Neural progenitor cell (in vitro differentiated cells): ENCODE measurements around the gene TCFL5. TPM values are rescaled to one million over a fixed set of nuclear protein-coding genes. Genes with fewer than 3 reads are reported as not detected.

Experiments
- DNase-seq: peaks from one replicate; pipeline ENCODE4 v3.0.0-alpha.2; 2016; ENCODE audit warnings: low spot score
- H2AFZ ChIP-seq: fragments of 200-600 bp; sonication (generic); replicated peaks from 2 replicates; pipeline ENCODE4 v1.6.1; 2016; ENCODE audit warnings: antibody characterized with exemption
- H3F3A ChIP-seq: fragments of 200-600 bp; sonication (generic); 2 replicates; pipeline ENCODE4 v1.6.1; 2016; ENCODE audit warnings: antibody characterized with exemption, low read depth
- H3K27ac ChIP-seq: fragments of 200-600 bp; sonication (generic); 2 replicates; pipeline ENCODE4 v1.5.1; 2016; ENCODE audit warnings: mild to moderate bottlenecking
- H3K27me3 ChIP-seq: fragments of 200-600 bp; sonication (generic); 2 replicates; pipeline ENCODE4 v1.6.1; 2016; ENCODE audit warnings: mild to moderate bottlenecking, moderate library complexity
- H3K36me3 ChIP-seq: fragments of 200-600 bp; sonication (generic); 2 replicates; pipeline ENCODE4 v1.5.1; 2016
- H3K4me1 ChIP-seq: fragments of 200-600 bp; sonication (generic); 2 replicates; pipeline ENCODE4 v1.6.1; 2016; ENCODE audit warnings: mixed run types
- H3K4me2 ChIP-seq: fragments of 200-600 bp; sonication (generic); 2 replicates; pipeline ENCODE4 v1.6.1; 2016
- H3K4me3 ChIP-seq: fragments of 200-600 bp; sonication (generic); 2 replicates; pipeline ENCODE4 v1.5.1; 2016
- H3K79me2 ChIP-seq: fragments of 200-600 bp; sonication (generic); 2 replicates; pipeline ENCODE4 v1.6.1; 2016; ENCODE audit warnings: low read depth
- H3K9ac ChIP-seq: fragments of 200-600 bp; sonication (generic); 2 replicates; pipeline ENCODE4 v1.6.1; 2016
- H3K9me3 ChIP-seq: fragments of 200-600 bp; sonication (generic); 2 replicates; pipeline ENCODE4 v1.5.1; 2016; ENCODE audit warnings: low read depth
- H4K20me1 ChIP-seq: fragments of 200-600 bp; sonication (generic); 2 replicates; pipeline ENCODE4 v1.6.1; 2016; ENCODE audit warnings: low read depth
- H3K27ac Mint-ChIP-seq: 3 replicates; pipeline ENCODE4 v1.8.0; 2021; ENCODE audit warnings: mixed read lengths
- H3K27me3 Mint-ChIP-seq: 2 replicates; pipeline ENCODE4 v1.8.0; 2022; ENCODE audit warnings: low read depth, mild to moderate bottlenecking, inconsistent platforms, moderate library complexity, mixed read lengths; ENCODE audit not compliant: insufficient read depth
- H3K36me3 Mint-ChIP-seq: 3 replicates; pipeline ENCODE4 v1.8.0; 2021; ENCODE audit warnings: mixed read lengths
- H3K4me1 Mint-ChIP-seq: 3 replicates; pipeline ENCODE4 v1.8.0; 2021; ENCODE audit warnings: mixed read lengths
- H3K4me3 Mint-ChIP-seq: 3 replicates; pipeline ENCODE4 v1.8.0; 2021; ENCODE audit warnings: mild to moderate bottlenecking, moderate library complexity, mixed read lengths
- H3K9me3 Mint-ChIP-seq: 3 replicates; pipeline ENCODE4 v1.8.0; 2020; ENCODE audit warnings: mixed read lengths
- EZH2 ChIP-seq: fragments of 200-600 bp; sonication (generic); IDR thresholded peaks from 2 replicates; pipeline ENCODE4 v1.6.1; 2017; ENCODE audit warnings: antibody characterized with exemption, mild to moderate bottlenecking, moderate library complexity
- EZH2phosphoT487 ChIP-seq: fragments of 200-600 bp; sonication (generic); IDR thresholded peaks from 2 replicates; pipeline ENCODE4 v1.6.1; 2017; ENCODE audit warnings: antibody characterized with exemption
- total RNA-seq: library from RNA; depleted of rRNA; stranded (reverse); fragments of >200 nt; gene quantifications from 2 replicates; pipeline ENCODE4 v1.2.3, GENCODE V29; 2015; ENCODE audit warnings: low replicate concordance
- TF ChIP-seq, protein P1 (sequence below): fragments of 200-600 bp; sonication (generic); IDR thresholded peaks from 2 replicates; pipeline ENCODE4 v1.5.1; 2017; ENCODE audit warnings: antibody characterized with exemption, mild to moderate bottlenecking

Gene TCFL5
- total RNA-seq, 1 donor from 2014 or later = 36.3 TPM

DNA sequence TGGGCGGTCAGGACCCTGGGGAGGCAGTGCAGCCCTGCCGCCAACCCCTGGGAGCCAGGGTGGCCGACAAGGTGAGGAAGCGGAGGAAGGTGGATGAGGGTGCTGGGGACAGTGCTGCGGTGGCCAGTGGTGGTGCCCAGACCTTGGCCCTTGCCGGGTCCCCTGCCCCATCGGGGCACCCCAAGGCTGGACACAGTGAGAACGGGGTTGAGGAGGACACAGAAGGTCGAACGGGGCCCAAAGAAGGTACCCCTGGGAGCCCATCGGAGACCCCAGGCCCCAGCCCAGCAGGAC is 48.8 kb downstream of the TCFL5 start:
- DNase-seq = no peak
- H2AFZ ChIP-seq = no peak overlapping the region
- Mint-ChIP-seq H3K9me3 (no peaks in the 10 kb centered on the region), H3K27me3 (peaks cover 13% of the 10 kb centered on the region), H3K4me1 (peaks cover 11% of the 10 kb centered on the region), H3K4me3 (no peak overlapping the region), H3K27ac (no peak overlapping the region), H3K36me3 (peaks cover 3% of the 10 kb centered on the region)
- H3K36me3 ChIP-seq = no peaks in the 10 kb centered on the region
- no peaks in the 10 kb centered on the region for H3K79me2 ChIP-seq
- H3K27me3 ChIP-seq = peaks cover 27% of the 10 kb centered on the region
- no peak overlapping the region for H3K4me2 ChIP-seq
- H4K20me1 ChIP-seq = peaks cover 15% of the 10 kb centered on the region
- H3K4me1 ChIP-seq = peaks cover 9% of the 10 kb centered on the region
- peaks cover 20% of the 10 kb centered on the region for H3F3A ChIP-seq
- H3K9ac ChIP-seq = no peak overlapping the region
- H3K27ac ChIP-seq = no peak overlapping the region
- no peaks in the 10 kb centered on the region for H3K9me3 ChIP-seq
- no peak overlapping the region for H3K4me3 ChIP-seq
- TF ChIP-seq, protein P1, sequence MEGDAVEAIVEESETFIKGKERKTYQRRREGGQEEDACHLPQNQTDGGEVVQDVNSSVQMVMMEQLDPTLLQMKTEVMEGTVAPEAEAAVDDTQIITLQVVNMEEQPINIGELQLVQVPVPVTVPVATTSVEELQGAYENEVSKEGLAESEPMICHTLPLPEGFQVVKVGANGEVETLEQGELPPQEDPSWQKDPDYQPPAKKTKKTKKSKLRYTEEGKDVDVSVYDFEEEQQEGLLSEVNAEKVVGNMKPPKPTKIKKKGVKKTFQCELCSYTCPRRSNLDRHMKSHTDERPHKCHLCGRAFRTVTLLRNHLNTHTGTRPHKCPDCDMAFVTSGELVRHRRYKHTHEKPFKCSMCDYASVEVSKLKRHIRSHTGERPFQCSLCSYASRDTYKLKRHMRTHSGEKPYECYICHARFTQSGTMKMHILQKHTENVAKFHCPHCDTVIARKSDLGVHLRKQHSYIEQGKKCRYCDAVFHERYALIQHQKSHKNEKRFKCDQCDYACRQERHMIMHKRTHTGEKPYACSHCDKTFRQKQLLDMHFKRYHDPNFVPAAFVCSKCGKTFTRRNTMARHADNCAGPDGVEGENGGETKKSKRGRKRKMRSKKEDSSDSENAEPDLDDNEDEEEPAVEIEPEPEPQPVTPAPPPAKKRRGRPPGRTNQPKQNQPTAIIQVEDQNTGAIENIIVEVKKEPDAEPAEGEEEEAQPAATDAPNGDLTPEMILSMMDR = no peak
- no peak for TF ChIP-seq EZH2phosphoT487
- TF ChIP-seq EZH2 = no peak

DNA sequence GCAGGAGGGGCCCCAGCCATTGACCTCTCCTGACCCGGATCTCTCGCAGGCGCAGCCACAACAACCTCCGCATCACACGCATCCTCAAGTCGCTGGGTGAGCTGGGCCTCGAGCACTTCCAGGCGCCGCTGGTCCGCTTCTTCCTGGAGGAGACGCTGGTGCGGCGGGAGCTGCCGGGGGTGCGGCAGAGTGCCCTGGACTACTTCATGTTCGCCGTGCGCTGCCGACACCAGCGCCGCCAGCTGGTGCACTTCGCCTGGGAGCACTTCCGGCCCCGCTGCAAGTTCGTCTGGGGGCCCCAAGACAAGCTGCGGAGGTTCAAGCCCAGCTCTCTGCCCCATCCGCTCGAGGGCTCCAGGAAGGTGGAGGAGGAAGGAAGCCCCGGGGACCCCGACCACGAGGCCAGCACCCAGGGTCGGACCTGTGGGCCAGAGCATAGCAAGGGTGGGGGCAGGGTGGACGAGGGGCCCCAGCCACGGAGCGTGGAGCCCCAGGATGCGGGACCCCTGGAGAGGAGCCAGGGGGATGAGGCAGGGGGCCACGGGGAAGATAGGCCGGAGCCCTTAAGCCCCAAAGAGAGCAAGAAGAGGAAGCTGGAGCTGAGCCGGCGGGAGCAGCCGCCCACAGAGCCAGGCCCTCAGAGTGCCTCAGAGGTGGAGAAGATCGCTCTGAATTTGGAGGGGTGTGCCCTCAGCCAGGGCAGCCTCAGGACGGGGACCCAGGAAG is 49.3 kb downstream of the TCFL5 start:
- DNase-seq = no peak
- H3K4me1 ChIP-seq = peaks cover 9% of the 10 kb centered on the region
- no peak overlapping the region for H3K4me3 Mint-ChIP-seq
- H3F3A ChIP-seq = peaks cover 20% of the 10 kb centered on the region
- H3K36me3 ChIP-seq = no peaks in the 10 kb centered on the region
- H3K27ac Mint-ChIP-seq = no peak overlapping the region
- peaks cover 13% of the 10 kb centered on the region for H3K27me3 Mint-ChIP-seq
- H3K4me1 Mint-ChIP-seq = peaks cover 11% of the 10 kb centered on the region
- H2AFZ ChIP-seq = no peak overlapping the region
- no peak overlapping the region for H3K9ac ChIP-seq
- no peaks in the 10 kb centered on the region for H3K79me2 ChIP-seq
- H4K20me1 ChIP-seq = peaks cover 20% of the 10 kb centered on the region
- peaks cover 3% of the 10 kb centered on the region for H3K36me3 Mint-ChIP-seq
- no peak overlapping the region for H3K4me2 ChIP-seq
- TF ChIP-seq EZH2phosphoT487 = no peak
- TF ChIP-seq, protein P1 = no peak
- no peak for TF ChIP-seq EZH2
- no peaks in the 10 kb centered on the region for H3K9me3 ChIP-seq
- no peak overlapping the region for H3K4me3 ChIP-seq
- H3K9me3 Mint-ChIP-seq = no peaks in the 10 kb centered on the region
- H3K27ac ChIP-seq = no peak overlapping the region
- H3K27me3 ChIP-seq = peaks cover 22% of the 10 kb centered on the region

DNA sequence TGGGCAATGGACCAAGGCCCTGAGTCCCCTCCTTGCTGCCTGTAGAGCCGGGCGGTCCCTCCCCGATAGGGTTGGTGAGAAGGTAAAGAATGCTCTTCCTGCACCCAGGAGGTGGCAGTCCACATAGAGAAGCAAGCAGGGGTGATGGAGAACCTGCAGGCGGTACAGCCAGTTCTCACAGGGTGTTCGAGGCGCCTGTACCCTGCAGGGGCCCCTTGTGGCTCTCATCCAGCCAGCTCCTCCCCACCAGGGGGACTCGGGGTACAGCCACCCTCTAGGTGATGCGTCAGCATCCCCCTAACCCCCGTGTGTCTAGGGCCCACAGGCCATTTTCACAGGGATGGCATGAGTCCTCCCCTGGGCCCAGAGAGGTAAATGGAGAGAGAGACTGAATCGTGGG is 49.9 kb downstream of the TCFL5 start:
- Histone ChIP-seq H3K79me2 (no peaks in the 10 kb centered on the region), H4K20me1 (peaks cover 26% of the 10 kb centered on the region), H2AFZ (no peak overlapping the region), H3K36me3 (no peaks in the 10 kb centered on the region), H3K4me2 (no peak overlapping the region), H3K4me3 (no peak overlapping the region), H3K27me3 (peaks cover 15% of the 10 kb centered on the region), H3K4me1 (peaks cover 9% of the 10 kb centered on the region), H3K27ac (no peak overlapping the region), H3K9ac (no peak overlapping the region), H3K9me3 (no peaks in the 10 kb centered on the region), H3F3A (peaks cover 20% of the 10 kb centered on the region)
- H3K9me3 Mint-ChIP-seq = no peaks in the 10 kb centered on the region
- H3K27me3 Mint-ChIP-seq = peaks cover 13% of the 10 kb centered on the region
- no peak overlapping the region for H3K4me3 Mint-ChIP-seq
- no peak for DNase-seq
- no peak overlapping the region for H3K27ac Mint-ChIP-seq
- no peak for TF ChIP-seq EZH2
- TF ChIP-seq EZH2phosphoT487 = no peak
- TF ChIP-seq, protein P1 = no peak
- peaks cover 3% of the 10 kb centered on the region for H3K36me3 Mint-ChIP-seq
- peaks cover 12% of the 10 kb centered on the region for H3K4me1 Mint-ChIP-seq
